GM21423 (cell line): Measurements from ENCODE around the gene CADM4.
"Not testable (repeated sequence)": the region's sequence is repeated elsewhere in the genome, so short reads cannot be mapped to it uniquely, and the experiment has no call there.

Experiments
- ATAC-seq: cut with Tn5 transposase; IDR thresholded peaks from one replicate; pipeline ENCODE4 v1.9.1; 2021; ENCODE audit warnings: mild to moderate bottlenecking, moderate library complexity; ENCODE audit not compliant: unreplicated experiment

The CADM4 gene, protein sequence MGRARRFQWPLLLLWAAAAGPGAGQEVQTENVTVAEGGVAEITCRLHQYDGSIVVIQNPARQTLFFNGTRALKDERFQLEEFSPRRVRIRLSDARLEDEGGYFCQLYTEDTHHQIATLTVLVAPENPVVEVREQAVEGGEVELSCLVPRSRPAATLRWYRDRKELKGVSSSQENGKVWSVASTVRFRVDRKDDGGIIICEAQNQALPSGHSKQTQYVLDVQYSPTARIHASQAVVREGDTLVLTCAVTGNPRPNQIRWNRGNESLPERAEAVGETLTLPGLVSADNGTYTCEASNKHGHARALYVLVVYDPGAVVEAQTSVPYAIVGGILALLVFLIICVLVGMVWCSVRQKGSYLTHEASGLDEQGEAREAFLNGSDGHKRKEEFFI

DNA sequence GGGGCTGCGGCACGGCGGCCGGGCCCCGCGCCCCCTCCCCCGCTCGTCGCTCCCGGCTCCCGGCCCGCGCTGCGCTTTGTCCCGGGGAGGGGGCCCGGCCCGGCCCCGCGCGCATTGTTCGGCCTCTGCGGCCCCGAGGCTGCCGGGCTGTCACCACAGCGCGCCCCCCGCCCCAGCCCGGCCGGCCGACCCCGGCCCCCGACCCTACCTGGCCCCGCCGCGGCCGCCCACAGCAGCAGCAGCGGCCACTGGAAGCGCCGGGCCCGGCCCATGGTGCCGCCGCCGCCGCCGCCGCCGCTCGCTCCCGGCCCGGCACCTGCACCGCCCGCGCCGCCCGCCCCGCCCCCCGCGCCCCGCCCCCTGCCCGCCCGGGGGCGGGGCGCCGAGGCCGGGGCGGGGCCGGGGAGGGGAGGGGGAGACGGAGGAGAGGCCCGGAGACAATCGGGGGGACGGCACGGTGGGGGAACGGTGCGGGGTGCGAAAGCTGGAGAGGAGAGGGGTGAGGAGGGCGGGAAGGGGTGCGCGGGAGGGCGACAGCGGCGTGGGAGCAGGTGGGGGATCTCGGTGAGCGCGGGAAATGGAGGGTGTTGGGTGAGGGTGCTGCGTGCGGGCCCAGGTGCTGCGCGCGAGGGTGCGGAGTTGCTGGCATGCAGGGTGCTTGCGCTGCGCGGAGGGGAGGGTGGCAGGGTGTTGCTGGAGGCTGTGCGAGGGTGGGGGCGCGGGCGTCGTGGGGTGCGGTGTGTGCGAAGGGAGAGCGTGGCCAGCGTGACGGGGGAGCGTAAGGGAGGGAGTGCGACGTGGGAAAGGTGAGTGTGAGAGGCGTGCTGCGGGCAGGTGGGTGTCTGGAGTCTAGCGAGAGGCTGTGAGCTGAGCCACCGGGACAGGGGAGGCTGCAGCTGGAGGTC lies at the start of gene CADM4:
CADM4 (minus strand) TSS at position 332 of the 905 bp plus-strand sequence; CDS start at position 272, 60 bp downstream.
- no peak for ATAC-seq

DNA sequence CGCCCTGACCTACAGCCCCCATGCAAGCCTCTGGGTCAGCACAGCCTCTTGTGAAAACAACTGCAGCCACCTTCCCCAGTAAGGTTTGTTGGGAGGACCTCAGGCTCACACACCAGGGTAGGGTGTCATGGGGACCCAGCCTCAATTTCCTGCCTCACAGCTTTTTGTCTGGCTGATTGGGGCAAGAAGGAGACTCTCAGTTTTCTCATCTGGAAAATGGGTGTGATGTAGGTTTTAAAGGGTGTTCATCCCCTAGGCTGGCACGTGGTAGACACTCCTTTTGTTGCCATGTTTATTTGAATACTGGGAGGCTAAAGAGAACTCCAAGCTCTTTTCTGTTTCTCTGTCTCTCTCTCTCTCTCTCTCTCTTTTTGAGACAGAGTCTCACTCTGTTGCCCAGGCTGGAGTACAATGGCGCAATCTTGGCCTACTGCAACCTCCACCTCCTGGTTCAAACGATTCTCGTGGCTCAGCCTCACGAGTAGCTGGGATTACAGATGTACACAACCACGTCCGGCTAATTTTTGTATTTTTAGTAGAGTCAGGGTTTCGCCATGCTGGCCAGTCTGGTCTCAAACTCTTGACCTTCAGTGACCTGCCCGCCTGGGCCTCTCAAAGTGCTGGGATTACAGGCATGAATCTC lies 48.5 kb upstream of the CADM4 start:
- ATAC-seq: no peak

DNA sequence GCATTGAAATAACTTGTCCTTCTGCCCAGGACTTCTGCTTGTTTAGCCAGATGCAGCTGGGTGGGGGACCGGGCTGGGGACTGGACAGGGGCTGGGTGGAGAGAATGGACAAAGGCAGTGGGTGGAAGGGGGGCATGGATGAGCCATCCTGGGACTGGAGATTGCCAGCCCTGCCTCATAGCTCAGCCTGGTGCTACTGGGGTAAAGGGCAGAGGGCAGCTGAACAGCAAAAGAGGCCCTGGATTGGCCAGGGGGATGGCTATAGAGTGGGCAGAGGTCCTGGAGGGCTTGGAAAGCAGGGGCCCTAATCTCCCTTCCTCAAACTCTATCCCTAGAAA lies 48.0 kb upstream of the CADM4 start:
- no peak for ATAC-seq

DNA sequence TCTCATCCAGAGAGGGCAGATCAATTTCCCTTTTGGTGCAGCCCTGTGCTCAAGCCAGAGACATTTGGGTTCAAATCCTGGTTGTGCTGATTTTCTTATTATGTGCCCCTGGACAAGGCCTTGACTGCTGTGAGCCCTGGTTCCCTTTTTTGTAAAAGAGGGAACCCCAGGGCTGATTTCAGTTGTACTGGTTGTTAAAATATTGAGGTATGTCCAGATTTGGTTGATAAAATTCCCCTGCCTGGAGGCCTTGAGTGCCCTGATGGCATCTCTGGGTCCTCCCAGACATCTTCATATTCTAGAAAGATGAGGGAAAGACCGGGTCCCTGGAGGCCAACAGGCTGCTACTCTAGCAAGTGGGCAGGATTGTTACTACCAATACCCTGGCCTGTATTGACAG lies 44.7 kb upstream of the CADM4 start:
- ATAC-seq: no peak

DNA sequence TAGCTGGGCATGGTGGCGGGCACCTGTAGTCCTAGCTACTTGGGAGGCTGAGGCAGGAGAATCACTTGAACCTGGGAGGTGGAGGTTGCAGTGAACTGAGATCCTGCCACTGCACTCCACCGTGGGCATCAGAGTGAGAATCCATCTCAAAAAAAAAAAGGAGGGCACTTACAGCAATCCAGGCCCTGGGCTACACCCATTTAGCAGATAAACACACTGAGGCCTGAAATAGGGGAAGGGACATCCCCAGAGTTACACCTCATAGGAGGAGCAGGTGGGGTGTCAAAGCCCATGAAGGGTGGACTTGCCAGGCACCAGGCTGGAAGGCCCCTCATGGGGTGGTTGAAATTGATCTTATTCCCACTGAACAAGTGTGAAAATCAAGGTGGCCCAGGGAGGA lies 44.3 kb upstream of the CADM4 start:
- ATAC-seq: no peak

DNA sequence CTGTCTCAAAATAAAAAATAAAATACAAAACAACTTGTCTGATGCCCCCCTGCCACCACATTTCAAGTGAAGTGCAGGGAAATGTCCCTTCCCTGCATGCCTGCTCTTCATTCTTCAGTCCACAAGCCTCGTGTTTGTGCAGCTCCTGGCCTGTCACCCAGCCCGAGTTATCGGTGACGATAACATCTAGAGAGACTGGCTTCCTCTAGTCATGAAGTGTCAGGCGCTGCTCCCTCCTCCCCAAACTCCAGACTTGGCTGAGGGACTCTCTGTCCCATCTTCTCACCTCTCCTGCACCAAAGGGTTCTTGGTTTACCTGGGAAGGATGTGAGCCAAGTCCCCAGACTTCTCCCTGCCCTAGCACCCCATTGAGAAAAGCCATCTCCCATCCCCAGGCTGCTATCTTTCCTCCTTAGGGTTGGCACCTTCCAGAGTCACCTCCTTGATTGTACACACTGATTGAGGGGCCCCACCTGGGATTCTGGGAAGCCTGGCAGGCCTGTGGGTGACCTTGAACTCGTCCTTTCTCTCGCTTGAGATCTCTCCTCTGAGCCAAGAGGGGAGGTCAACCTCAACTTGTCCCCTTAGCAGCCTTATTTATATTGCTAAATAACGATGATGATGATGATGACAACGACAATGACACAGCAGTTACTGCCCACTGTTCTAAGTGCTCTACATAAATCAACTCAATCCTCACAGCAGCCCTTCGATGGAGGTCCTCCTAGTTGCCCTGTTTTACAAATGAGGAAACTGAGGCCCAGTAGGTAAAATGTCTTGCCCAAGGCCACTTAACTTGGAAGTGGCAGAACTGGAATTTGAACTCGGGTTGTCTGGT lies 43.4 kb upstream of the CADM4 start:
- no peak for ATAC-seq

DNA sequence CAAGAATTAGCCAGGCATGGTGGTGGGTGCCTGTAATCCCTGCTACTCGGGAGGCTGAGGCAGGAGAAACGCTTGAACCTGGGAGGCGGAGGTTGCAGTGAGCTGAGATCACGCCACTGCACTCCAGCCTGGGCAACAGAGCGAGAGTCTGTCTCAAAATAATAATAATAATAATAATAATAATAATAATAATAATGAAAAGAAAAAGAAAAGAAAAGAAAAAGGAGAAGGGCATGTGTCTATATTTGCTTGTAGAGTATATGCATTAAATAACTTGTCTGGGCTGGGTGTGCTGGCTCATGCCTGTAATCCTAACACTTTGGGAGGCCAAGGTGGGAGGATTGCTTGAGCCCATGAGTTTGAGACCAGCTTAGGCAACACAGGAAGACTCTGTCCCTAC lies 42.6 kb upstream of the CADM4 start:
- not testable (repeated sequence) for ATAC-seq

DNA sequence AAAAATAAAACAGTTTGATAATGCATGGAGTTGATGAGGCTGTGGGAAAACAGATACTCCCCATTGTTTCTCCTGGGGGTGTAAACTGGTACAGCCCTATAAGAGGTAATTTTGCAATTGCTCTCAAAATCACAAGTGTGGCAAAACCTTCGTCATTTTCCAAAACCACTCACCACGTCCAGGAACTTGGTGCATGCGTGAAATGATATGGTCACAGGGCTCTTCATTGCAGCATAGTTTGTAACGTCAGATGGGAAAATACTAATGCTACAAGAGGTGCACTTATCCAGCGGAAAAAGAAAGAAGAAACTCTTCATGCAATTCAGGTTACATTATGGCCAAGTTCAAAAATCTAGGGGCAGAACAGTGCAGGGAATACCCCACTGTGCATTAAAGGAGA lies 42.2 kb upstream of the CADM4 start:
- no peak for ATAC-seq

DNA sequence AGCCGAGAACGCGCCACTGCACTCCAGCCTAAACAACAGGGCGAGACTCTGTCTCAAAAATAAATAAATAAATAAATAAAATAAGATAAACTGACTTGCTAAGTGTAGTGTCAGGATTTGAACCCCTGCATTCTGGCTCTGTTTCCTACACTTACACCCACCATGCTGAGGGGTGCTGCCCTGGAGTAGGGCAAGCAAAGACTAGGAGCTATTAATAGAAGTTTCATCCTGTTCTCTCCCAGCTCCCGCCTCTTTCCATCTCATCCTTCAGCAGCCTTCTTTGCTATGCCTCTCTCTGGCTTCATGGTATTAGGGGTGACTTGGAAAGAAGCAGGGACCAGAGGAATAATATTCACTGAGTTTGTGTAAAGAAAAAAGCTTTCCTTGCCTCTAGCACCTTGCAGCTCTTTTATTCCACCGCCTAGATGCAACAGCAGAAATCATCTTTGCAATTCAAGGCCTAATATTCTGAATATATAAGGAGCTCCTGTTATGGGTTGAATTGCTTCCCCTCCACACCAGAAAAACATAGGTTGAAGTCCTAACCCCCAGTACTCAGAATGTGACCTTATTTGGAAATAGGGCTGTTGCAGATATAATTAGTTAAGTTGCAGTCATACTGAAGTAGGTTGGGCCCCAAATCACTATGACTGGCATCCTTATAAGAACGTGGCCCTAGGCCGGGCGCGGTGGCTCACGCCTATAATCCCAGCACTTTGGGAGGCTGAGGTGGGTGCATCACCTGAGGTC lies 39.0 kb upstream of the CADM4 start:
- ATAC-seq: no peak

DNA sequence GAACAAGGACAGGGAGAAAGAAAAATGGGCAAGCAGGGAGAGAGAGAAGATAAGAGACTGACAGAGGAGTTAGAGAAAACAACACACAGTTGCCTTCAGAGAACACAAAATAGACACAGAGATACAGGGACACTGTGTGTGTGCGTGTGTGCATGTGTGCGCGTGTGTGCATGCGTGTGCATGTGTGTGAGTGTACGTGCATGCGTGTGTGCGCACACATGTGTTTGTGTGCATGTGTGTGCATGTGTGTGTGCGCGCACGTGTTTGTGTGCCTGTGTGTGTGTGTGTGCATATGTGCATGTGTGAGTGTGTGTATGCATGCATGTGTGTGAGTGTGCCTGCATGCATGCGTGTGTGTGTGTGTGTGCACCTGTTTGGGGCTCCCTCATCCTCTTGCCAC lies 36.3 kb upstream of the CADM4 start:
- no peak for ATAC-seq

DNA sequence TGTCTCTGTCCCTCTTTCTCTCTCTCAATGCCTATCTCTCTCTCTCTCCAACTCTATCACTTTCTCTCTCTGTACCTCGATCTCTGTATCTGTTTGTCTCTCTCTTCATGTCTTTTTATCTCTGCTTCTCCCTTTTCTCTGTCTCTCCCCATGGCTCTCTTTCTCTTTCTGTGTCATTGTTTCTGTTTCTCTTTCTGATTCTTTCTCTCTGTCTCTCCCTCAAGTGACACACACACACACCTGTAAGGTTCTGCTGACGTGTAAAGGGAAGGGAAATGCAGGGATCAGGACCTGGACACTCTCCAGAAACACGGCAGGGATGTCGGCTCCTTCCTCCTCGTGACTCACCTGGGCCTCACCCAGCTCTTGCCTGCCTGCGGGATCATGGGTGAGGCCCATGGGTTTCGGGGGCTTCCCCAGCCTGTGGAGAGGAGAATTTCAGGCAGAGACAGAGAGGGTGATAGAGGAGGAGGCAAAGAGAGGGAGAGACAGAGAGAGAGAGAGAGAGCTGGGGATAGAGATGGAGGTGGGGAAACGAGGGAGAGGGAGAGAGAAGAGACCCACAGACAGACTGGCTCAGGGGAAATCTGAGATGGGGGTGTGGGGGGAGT lies 35.7 kb upstream of the CADM4 start:
- peak; percentile 42 for ATAC-seq

DNA sequence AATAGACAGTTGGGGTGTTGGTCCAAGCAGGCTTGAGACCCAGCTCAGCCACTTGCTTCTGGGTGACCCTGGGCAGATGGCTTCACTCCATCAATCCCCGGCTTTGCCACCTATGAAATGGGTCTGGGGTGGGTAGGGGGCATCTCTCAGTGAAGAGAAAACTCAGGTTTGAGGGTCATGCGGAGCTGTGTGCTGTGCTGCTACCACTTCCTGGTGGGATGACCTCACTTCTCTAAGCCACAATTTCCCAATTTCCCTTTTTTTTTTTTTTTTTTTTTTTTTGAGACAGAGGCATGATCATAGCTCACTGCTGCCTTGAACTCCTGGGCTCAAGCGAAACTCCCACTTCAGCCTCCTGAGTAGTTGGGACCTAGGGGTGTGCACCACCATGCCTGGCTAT lies 34.9 kb upstream of the CADM4 start:
- no peak for ATAC-seq

DNA sequence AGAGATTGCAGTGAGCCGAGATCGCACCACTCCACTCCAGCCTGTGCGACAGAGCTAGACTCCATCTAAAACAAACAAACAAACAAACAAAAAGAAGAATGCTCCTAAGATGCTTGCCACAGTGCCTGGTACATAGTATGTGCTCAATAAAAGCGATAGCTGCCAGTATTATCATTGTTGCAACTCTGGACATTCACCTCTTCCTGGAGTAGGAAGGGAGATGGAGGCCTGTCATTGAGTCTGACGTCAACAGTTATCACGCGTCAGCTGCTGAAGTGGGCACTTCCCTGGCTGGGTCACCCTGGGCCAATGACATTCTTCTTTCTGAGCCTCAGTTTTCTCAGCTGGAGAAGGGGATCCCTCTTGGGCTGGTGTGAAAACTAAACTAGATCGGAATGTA lies 34.5 kb upstream of the CADM4 start:
- no peak for ATAC-seq

DNA sequence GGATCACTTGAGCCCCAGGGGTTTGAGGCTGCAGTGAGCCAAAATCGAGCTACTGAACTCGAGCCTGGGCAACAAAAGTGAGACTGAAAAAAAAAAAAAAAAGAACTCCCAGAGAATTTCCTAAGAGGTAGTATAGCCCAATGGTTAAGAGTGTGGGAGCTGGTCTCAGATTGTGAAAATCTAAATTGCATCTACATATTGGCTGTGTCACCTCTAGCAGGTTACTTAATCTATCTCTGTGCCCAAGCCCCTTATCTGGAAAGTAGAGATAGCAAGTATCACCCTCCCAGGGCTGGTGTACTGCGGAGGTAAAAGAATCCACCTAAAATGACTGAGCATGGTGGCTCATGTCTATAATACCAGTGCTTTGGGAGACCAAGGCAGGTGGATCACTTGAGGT lies 34.0 kb upstream of the CADM4 start:
- ATAC-seq: no peak

DNA sequence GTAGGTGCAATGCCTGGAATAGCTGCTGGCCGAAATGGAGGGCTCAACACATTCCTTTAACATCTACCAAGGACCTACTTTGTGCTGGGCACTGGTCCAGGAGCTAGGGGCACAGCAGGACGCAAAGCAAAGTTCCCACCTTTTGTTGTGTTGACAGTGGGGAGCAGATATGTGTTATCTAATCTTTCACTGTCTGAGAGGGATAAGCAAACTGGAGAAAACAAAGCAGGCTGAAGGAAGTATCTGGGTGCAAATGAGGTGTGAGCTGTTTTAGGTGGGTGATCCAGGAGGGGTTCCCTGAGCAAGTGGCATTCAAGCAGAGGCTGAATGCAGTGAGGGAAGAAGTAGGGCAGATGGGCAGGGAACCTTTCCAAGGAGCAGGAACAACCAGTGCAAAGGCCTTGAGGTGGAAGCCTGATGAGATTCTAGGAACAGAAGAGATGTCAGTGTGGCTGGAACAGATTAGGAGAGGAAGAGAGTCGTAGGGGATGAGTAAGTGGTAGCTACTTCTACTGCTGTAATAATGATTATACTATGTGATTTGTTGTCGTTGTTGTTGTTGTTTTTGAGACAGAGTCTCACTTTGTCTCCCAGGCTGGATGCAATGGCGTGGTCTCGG lies 32.5 kb upstream of the CADM4 start:
- no peak for ATAC-seq

DNA sequence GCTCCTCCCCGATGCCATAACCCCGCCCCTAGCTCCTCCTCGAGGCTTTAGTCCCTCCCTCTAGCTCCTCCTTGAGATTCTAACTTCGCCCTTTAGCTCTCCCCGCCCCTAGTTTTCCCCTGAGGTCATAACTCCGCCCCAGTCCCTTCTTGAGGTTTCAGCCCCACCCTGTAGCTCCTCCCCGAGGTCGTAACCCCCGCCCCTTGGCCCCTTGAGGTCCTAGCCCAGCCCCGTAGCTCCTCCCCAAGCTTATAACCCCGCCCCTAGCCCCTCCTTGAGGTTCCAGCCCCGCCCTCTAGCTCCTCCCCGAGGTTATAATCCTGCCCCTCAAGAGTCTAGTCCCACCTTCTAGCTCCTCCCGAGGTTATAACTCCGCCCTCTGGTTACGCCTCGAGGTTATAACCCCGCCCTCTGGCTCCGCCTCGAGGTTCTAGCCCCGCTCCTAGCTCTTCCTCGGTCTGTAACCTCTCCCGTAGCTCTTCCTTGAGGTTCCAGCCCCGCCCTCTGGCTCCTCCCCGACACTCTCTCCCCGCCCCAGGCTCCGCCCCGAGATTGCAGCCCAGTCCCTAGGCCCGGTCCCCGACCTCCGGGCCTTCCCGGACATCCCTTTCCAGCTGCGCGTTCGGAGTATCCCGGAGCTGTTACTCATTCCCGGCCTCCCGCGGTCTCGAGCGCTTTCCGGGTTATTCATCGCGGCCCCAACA lies 28.9 kb upstream of the CADM4 start:
- peak; percentile 84 for ATAC-seq

DNA sequence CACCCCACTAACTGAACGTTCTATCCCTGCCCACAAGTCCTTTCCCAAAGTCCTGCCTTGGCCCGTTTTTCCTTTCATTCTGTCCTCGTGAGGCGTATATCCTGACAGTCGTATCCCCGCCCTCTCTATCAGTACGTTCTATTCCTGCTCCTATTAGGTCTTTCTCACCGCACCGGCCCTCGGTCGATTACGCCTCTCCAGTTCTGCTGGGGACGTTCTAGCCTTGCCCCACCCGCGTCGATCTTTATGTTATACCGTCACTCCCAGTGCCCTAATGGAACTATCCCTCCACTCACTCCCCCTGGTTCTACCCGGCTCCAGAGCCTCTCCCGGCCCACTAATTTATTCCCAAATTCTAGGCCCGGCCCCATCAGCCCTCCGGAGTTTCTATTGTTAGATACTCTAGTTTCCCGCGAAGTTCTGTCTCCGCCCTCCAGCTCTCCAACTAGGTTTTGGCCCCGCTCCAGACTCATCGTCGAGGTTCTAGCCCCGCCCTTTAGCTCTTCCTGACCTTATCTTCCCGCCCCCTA lies 28.3 kb upstream of the CADM4 start:
- ATAC-seq: no peak

DNA sequence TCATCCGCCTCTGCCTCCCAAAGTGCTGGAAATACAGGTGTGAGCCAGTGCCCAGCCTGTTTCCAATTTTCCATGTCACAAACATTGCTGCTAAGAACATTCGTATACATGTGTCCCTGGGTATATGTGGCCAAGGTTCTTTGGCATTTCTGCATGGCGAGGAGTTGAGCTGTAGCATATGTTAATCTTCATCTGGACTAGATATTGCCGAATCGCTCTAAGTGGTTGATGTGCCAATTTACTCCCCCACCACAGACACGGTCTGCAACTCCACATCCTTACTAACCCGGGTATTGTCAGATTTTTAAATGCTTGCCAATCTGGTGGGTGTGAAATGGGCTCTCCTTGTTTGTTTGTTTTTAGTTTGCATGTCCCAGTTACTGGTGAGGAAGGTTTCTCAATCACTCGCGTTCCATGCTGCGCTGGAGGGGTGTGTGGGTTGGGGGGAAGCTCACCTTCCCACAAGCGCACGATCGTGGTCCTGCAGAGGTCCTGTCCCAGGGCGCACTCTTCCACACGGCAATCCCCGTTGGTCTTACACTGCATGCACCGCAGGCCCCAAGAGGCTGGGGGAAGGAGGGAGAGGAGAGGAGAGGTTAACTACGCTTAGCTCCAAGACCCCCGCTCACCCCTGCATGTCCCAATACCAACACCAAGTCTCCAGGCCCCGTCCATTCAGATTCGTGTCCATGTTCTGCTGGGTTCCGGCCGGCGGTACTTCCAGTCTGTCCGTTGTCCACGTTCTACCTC lies 27.7 kb upstream of the CADM4 start:
- no peak for ATAC-seq
